Peyer's patch (tissue), 4 donors: Measurements from ENCODE around the gene SMAGP. TPM values are rescaled to one million over a fixed set of nuclear protein-coding genes. Genes with fewer than 3 reads are reported as not detected.
"Not testable (repeated sequence)": the region's sequence is repeated elsewhere in the genome, so short reads cannot be mapped to it uniquely, and the experiment has no call there.

ENCODE experiments used
- DNase-seq, 3 donors: peaks; one replicate each; pipeline ENCODE4 v3.0.0-alpha.2; 2017 to 2019
- H3K27ac ChIP-seq, 4 donors: fragments of 200-600 bp; sonication (generic); one replicate each; pipeline ENCODE4 v1.5.1; 2016 to 2019
- H3K27me3 ChIP-seq, 2 donors: fragments of 200-600 bp; sonication (generic); one replicate each; pipeline ENCODE4 v1.5.1; 2019
- H3K36me3 ChIP-seq, 3 donors: fragments of 200-600 bp; sonication (generic); one replicate each; pipeline ENCODE4 v1.5.1; 2016 to 2019
- H3K4me1 ChIP-seq, 4 donors: fragments of 200-600 bp; sonication (generic); one replicate each; pipeline ENCODE4 v1.5.1; 2016 to 2019
- H3K4me3 ChIP-seq, 4 donors: fragments of 200-600 bp; sonication (generic); 1 replicate in 3 of 4; 2 replicates in 1 of 4; pipeline ENCODE4 v1.5.1; 2016 to 2019; ENCODE audit warnings: mild to moderate bottlenecking in 1 of 4
- H3K9me3 ChIP-seq, 4 donors: fragments of 200-600 bp; sonication (generic); one replicate each; pipeline ENCODE4 v1.5.1; 2016 to 2019; ENCODE audit warnings: mild to moderate bottlenecking in 1 of 4
- POLR2A ChIP-seq, 2 donors: fragments of 450-650 bp; IDR thresholded peaks; one replicate each; pipeline ENCODE4 v1.5.1; 2017; ENCODE audit warnings: antibody characterized with exemption in 2 of 2, mild to moderate bottlenecking in 2 of 2, moderate library complexity in 2 of 2
- total RNA-seq, 4 donors: library from RNA; depleted of rRNA; stranded (reverse); fragments of >200 nt; gene quantifications; one replicate each; pipeline ENCODE4 v1.1.0, GENCODE V29; 2016
- TF ChIP-seq, protein P1 (sequence below), 6 experiments: fragments of 450-650 bp in 4 of 6; fragments of 200-600 bp in 2 of 6; sonication (generic) in 1 of 6; IDR thresholded peaks; one replicate each; pipeline ENCODE4 v1.5.1; 2017 to 2019; ENCODE audit warnings: antibody characterized with exemption in 6 of 6, mild to moderate bottlenecking in 3 of 6, moderate library complexity in 1 of 6

SMAGP gene, protein sequence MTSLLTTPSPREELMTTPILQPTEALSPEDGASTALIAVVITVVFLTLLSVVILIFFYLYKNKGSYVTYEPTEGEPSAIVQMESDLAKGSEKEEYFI
- 10 to 100 TPM; 23.1 to 42.9 (median 39.1) TPM for total RNA-seq

DNA sequence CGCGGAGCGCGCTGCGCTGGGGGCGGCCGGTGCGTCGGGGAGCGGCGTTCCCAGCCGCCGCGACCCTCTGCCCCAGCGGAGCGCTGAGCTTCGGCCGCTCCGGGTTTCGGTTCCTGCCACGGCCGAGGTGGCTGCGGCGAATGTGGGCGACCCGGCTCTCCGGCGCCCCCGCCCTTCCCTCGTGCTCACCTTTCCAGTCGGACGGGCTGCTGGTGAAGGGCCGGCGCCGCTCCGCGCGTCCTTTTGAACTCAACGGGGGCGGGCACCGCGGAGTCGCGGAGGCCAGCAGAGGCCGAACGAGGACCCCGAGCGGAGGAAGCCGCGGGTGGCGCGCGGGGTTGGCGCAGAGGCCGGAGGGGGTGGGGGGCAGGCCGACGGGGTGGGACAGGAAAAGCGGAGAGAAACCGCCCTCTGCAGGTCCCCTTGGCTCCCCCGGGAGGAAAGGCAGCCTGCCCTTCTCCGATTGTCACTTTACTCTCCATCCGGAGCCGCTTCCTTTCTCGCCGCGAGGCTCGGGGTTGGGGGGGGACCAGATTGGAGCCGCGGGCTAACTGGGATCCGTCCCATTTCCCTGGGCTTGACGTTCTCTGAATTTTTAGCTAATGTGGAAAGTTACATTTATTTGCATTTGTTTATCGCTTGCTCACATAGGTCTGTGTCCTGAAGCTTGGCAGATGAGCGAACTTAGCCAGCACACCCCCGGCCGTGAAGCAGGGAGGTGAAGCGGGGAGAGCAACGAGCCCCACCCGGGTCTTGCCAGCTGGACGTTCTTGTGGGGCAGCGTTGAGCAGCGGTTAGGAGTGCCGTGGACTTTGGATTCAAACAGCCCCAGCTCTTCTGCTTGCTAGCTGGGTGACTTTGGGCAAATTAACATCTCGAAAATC, at the start of gene SMAGP:
SMAGP (minus strand) TSS at position 349 of the 884 bp plus-strand sequence. CDS start 1,137 bp downstream, outside the sequence.
- Histone ChIP-seq H3K27ac (peak within 1 kb of the TSS; percentile 71 to 95 (median 80)), H3K9me3 (no peaks in the 10 kb centered on the region), H3K4me1 (peaks cover 0 to 8% (median 0%) of the 10 kb centered on the region in 4 donors), H3K4me3 (peak within 1 kb of the TSS; percentile 66 to 86 (median 74)), H3K27me3 (no peaks in the 10 kb centered on the region), H3K36me3 (no peaks in the 10 kb centered on the region)
- DNase-seq, result peak; percentile 67 to 90 (median 88)
- TF ChIP-seq POLR2A (IDR thresholded peaks at IDR 0.05), result peak; percentile 58 to 61
- TF ChIP-seq, protein P1, sequence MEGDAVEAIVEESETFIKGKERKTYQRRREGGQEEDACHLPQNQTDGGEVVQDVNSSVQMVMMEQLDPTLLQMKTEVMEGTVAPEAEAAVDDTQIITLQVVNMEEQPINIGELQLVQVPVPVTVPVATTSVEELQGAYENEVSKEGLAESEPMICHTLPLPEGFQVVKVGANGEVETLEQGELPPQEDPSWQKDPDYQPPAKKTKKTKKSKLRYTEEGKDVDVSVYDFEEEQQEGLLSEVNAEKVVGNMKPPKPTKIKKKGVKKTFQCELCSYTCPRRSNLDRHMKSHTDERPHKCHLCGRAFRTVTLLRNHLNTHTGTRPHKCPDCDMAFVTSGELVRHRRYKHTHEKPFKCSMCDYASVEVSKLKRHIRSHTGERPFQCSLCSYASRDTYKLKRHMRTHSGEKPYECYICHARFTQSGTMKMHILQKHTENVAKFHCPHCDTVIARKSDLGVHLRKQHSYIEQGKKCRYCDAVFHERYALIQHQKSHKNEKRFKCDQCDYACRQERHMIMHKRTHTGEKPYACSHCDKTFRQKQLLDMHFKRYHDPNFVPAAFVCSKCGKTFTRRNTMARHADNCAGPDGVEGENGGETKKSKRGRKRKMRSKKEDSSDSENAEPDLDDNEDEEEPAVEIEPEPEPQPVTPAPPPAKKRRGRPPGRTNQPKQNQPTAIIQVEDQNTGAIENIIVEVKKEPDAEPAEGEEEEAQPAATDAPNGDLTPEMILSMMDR (IDR thresholded peaks at IDR 0.05), result no peak

DNA sequence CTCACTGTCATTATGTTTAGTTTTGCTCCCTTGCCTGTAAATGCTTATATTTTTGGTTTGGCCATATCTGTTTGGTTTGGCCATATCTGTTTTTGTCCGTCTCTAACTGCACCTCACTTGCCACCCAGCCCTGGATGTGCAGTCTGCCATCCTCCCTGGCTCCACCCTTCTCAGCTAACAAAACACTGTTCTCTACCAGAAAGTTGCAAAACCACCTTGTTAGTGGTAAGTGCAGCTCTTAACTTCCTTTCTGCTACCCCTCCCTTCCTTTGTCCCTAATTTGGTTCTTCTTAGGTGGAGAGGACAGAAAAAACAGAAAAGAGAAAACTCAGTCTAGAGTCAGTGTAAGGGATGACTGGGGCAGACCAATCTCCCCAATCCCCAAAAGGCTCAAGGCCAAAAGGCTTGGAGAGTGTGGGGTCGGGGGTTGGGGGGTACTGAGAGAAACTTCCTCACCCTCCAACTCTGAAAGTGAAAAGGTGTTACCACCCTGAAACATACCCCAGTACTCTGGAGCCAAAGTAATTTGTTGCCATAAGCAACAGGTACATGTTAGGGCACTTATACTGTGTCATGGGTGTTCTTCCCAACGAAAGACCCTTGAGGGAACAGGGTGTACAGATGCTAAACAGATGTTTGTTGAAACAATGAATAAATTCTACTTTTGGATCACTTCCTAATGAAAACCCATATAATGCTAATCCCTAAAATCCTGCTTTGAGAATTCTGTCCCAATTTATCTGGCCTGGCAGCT, 48.8 kb upstream of the SMAGP start:
- Histone ChIP-seq H3K27me3 (no peaks in the 10 kb centered on the region), H3K27ac (peak overlapping the region in 3 of 4 donors; percentile 46 to 72 (median 52)), H3K9me3 (no peaks in the 10 kb centered on the region), H3K36me3 (no peaks in the 10 kb centered on the region), H3K4me3 (no peak overlapping the region), H3K4me1 (peaks cover 0 to 6% (median 0%) of the 10 kb centered on the region in 4 donors)
- TF ChIP-seq, protein P1 (IDR thresholded peaks at IDR 0.05), result no peak
- no peak for TF ChIP-seq POLR2A (IDR thresholded peaks at IDR 0.05)
- DNase-seq, result peak in 2 of 3 donors; percentile 63 to 69

DNA sequence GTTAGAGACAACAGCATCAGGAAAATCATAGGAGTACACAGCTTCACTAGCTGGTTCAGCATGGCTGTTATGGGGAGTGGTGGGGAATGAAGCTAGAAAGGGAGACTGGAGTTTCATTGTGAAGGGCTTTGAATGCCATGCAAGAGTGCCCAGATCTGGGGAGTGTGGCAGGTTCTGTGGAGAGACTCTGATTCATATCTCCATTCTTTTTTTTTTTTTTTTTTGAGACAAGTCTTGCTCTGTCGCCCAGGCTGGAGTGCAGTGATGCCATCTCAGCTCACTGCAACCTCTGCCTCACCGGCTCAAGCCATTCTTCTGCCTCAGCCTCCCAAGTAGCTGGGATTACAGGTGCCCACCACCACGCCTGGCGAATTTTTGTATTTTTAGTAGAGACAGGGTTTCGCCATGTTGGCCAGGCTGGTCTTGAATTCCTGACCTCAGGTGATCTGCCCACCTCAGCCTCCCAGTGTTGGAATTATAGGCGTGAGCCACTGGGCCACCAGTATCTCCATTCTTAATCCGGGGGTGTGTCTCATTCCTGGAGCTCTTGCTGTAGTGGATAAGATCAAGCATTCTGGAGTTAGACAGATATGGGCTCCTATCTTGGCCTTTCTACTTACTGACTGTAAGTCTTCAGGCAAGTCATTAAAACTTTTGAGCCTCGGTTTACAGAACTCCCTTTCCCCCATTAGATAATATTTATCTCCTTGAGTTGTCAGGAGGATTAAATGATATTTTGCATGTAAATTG, 48.0 kb upstream of the SMAGP start:
- not testable (repeated sequence) for H3K4me3 ChIP-seq, DNase-seq, H3K36me3 ChIP-seq, H3K4me1 ChIP-seq, H3K27me3 ChIP-seq, H3K9me3 ChIP-seq
- peak overlapping the region in 3 of 4 donors; percentile 46 to 72 (median 52) for H3K27ac ChIP-seq

DNA sequence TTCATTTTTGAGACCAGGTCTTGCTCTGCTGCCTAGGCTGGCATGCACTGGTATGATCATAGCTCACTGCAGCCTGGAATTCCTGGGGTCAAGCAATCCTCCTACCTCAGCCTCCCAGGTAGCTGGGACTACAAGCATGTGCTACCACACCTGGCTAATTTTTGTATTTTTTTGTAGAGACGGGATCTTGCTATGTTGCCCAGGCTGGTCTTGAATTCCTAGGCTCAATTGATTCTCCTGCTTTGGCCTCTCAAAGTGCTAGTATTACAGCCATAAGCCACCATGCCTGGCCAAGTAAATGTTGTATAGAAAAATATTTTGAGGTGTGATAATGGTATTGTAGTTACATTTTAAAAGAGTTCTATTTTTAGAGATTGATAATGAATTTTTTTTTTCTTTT, 41.2 kb upstream of the SMAGP start:
- no peak for DNase-seq
- Histone ChIP-seq H3K27ac (no peak overlapping the region), H3K9me3 (no peaks in the 10 kb centered on the region), H3K27me3 (no peaks in the 10 kb centered on the region), H3K4me3 (no peak overlapping the region), H3K4me1 (peaks cover 0 to 9% (median 1%) of the 10 kb centered on the region in 4 donors), H3K36me3 (no peaks in the 10 kb centered on the region)
- TF ChIP-seq, protein P1 (IDR thresholded peaks at IDR 0.05), result no peak
- TF ChIP-seq POLR2A (IDR thresholded peaks at IDR 0.05), result no peak

DNA sequence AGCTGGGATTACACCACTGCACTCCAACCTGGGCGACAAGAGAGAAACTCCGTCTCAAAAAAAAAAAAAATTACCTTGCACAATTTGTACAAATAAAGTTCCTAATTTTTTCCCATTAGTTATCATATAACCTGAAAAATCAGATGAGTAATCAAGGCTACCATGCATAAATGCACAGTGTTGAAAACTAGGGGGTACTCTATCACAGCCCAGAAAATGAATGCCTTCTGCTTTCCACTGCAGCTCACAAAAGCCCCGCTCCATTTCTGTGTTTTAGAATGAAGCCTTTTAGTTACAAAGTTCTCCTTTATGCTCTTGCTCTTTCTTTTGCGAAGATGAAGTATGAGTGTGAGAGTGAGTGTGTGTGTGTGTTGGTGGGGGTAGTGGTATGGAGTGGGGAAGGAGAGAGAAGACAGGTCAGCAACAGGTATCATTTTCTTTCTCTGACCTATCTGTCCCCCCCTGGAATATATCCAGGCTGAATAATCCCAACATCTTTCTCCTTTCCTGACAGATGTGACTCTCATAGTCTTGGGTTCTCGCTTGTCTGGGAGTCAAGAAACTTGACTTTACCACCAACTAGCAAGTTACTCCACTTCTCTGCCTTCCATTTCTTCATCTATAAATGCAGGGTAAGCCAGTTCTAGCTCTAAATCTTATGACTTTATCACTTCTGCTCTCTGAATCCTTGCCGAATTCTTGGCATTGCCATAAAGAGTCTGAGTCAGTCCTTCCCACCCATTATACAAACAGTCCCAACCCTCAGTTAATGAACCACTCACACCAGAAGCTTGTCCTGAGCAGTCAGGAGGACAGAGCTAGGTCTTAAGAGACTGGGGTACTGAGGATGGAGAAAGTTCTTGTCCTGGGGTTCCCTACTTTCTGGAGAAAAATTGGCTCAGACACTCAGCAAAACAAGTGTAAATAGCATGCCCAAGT, 37.7 kb upstream of the SMAGP start:
- peaks cover 0 to 9% (median 1%) of the 10 kb centered on the region in 4 donors for H3K4me1 ChIP-seq
- TF ChIP-seq POLR2A (IDR thresholded peaks at IDR 0.05), result no peak
- TF ChIP-seq, protein P1 (IDR thresholded peaks at IDR 0.05), result no peak
- no peaks in the 10 kb centered on the region for H3K9me3 ChIP-seq
- DNase-seq, result no peak
- H3K27me3 ChIP-seq, result no peaks in the 10 kb centered on the region
- H3K4me3 ChIP-seq, result no peak overlapping the region
- peak overlapping the region in 2 of 4 donors; percentile 0 to 56 for H3K27ac ChIP-seq
- no peaks in the 10 kb centered on the region for H3K36me3 ChIP-seq
